HL-60/S4 treated with retinoic acid at 250 ng/mL for 4 days and 3 days (cell line): ENCODE data around the gene SERINC1.

Experiments used
- in situ Hi-C: fragments of 300-500 bp; cut with MboI; formaldehyde crosslinking; loops from 2 replicates; pipeline ENCODE4 v1.7.0; 2022; ENCODE audit warnings: low sequenced_read_pairs

The SERINC1 gene

GRCh38 chr6:122438975-122439374 lies 32.6 kb downstream of the SERINC1 start:
- in situ Hi-C loops, result no loop called here

- in situ Hi-C loops, result no loop called here
Measured at GRCh38 chr6:122432816-122433215, 38.8 kb downstream of the SERINC1 start.

DNA sequence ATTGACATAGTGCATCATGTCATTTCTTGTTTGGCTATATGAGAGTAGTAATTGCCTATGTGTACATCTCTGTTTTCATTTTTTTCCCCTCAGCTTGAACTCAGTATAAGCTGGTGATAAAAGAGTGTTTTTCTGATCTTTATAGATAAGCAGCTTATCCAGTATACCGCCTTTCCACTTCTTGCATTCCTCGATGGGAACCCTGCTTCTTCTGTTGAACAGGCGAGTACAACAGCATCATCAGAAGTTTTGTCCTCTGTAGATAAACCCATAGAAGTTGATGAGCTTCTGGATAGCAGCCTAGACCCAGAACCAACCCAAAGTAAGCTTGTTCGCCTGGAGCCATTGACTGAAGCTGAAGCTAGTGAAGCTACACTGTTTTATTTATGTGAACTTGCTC lies 39.8 kb downstream of the SERINC1 start:
- in situ Hi-C loops, result no loop called here

GRCh38 chr6:122429323-122429722 lies 42.3 kb downstream of the SERINC1 start:
- in situ Hi-C loops, result no loop called here

- in situ Hi-C loops, result no loop called here
Measured at GRCh38 chr6:122428781-122429180, 42.8 kb downstream of the SERINC1 start.

DNA sequence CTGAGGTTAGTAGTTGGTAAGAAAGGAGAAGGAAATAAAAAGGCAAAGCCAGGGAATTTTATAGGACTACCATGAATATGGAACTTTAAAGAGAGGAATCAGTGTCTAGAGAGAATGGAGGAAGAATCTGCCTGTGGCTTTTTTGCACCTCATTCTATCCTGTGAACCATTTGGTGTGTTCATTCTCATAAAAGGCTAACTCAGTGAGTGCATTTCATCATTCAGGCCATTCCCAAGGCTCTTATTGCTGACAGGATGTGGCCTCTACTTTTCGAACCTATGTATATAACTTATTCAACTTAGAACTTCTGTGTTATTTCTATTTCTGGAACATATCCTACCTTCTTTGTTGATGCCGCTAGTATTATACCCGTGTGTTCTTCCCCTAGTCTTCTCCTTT lies 45.0 kb downstream of the SERINC1 start:
- in situ Hi-C loops, result no loop called here

DNA sequence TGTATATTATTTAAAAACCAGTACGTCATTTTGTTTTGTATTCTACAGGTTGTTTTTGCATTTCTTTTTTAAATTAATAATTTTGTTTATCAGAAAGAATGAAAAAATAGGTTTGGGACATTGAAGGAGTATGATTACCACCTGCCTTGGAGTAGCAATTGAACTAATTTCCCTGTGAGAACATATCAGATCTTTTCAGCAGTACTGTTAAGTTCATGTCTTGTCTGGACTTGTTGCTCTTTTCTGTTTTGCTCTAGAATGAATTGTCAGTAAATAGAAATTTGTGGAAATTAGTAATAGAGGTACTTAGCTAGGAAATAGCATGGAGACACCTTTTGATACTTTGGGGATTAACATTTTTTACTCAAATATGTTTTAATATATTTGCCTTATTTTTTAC lies 47.9 kb downstream of the SERINC1 start:
- in situ Hi-C loops, result no loop called here

DNA sequence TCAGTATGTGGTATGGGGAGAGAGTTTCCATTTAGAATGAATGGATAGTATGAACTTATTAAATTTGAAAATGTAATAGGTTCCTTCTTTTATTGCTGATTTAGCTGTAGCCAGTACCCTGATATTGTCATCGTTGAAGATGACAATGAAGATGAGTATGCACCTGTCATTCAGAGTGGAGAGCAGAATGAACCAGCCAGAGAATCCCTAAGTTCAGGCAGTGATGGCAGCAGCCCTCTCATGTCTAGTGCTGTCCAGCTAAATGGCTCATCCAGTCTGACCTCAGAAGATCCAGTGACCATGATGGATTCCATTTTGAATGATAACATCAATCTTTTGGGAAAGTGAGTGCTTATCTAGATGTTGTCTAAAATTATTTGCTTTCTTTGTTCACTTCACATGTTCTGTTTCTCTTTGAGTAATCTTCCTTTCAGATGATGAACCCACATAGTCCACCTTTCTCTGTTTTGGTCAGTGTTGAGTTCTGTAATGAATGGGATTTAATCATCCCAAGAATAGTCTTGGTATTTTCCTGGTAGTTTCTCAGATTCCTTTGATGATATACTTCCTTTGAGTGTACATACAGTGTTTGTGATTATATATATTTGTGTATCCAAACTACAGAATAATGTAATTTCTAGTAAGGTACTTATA lies 48.9 kb downstream of the SERINC1 start:
- in situ Hi-C loops, result no loop called here

DNA sequence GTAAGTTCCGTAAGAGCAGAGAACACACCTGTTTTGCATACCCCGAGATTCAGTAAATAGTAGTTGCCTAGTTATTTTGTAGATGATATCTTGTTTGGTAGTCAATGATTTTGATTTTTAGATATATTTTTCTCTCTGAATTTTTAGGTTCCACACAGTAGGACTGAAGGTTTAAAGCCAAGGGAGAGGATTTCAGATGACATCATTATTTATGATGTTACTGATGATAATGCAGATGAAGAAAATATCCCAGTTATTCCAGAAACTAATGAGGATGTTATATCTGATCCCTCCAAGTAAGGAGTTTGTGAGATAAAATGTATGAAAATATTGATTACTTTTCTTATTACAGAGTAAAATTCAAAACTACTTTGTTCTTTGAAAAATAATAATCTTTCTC lies 49.6 kb downstream of the SERINC1 start:
- in situ Hi-C loops, result no loop called here

DNA sequence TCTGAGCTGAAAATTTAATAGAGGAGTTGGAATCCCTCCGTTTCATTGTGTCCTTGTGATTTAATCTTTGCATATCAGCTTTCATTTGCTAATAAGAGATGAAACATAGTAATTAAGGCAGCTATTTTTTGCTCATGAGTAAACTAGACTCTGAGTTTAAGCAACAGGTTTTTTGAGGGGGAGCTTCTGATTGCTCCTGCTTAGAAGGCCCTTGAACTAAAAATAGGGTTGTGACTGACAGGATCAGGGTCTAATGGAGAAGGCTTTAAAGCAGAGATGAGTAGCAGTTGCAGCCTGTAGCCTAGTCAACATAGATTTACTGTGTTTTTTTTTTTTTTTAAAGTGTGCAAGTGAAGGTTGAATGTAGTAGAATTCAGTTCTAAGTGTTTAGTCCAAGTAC lies 54.8 kb downstream of the SERINC1 start:
- in situ Hi-C loops, result no loop called here

DNA sequence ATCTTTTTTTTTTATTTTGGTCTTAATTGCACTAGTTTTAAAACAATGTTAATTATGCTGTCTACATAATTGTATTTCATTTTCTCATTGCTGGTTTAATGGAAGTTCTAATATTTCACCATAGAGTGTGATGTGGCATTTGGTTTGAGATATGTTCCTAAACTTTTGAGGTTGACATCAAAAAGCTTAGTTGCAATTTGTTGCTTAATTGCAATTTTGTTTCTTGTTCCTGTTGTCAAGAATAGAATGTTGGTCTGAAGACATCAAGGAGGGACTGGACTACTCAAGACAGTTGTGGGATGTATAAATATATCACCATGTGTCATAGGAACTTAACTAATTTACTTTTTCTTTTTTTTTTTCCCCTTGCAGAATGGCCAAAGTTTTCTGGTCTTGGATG lies 59.6 kb downstream of the SERINC1 start:
- in situ Hi-C loops, result no loop called here

- in situ Hi-C loops, result no loop called here
Measured at GRCh38 chr6:122408702-122409458, 62.7 kb downstream of the SERINC1 start.

DNA sequence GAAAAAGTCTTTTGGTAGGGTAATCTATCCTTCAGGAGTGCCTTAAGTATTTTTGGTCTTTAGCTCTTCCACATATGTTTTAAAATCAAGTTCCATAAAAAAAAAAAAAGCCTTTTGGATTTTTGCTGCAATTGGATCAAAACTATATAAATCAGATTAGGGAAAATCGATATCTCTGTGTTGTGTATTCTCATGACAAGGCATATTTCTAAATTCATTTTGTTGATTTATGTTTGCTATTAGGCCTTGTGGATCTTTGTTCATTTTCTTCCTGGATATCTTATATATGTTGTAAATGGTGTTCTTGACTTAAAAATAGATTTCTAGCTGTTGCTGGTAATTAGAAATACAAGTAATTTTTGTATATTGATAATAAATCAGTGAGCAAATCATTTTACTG lies 63.4 kb downstream of the SERINC1 start:
- in situ Hi-C loops, result no loop called here

DNA sequence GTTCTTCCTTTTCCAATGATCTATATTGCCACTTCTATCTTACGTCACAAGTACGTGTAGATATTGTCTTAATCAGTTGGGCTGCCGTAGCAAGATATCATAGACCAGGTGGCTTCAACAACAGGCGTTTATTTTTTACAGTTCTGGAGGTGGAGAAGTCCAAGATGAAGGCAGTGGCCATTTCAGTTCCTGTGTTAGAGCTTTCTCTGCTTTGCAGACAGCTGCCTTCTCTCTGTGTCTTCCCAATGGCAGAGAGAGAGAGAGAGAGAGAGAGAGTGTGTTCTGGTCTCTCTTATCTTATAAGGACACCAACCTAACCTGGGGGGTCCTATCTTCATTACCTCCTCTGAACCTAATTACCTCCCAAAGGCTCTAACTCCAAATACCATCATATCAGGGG lies 63.9 kb downstream of the SERINC1 start:
- in situ Hi-C loops, result no loop called here

DNA sequence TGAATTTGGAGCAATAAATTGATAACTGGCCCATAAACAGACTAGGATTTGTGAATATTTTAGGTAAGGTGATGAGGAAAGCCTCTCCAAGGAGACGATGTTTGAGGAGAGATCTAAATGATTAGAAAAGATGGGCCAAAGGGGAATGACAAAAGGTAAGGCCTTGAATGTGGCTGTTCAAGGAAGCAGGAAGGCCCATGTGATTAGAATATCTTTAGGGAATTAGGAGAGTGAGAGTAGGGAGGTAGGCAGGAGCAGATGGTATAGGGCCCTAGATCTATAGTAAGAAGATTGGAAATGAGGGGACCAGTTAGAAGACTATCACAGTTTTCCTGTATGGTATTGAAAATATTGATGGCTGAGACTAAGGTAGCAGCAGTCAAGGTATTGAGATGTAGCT lies 65.4 kb downstream of the SERINC1 start:
- in situ Hi-C loops, result no loop called here

DNA sequence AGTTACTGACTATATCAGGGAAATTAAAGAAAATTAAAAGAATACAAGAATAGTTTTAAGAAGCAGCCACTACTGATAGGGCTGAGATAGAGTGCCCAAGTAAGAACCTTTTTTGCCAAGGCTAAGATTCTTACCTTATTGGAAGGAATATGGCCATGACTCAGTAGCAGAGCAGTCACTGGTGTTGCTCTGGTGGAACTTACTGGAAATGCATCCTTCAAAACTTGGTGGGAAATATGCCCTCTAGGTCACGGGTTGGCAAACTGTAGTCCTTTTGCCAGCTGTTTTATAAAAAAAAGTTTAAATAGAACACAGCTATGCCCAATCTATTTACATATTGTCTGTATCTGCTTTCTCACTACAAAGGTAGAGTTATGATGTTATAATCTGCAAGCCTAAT lies 66.2 kb downstream of the SERINC1 start:
- in situ Hi-C loops, result no loop called here

DNA sequence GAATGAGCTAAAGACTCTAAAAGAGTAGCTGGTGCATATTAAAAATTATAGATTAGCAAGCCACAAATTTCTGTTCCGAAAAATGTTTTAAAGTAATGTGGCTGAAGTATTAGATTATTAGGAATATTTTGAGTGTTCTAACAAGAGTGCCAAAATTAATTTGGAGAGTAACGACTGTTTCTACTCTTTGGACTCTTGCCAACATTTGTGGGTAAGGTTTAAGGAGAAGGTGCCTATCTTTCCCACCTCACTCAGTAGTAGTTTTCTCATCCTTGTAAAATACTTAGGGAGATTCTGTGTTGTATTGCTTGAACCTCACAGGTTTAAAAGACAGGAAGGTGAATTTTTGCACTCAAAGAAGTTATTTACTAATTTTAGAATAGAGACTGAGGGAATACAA lies 67.2 kb downstream of the SERINC1 start:
- in situ Hi-C loops, result no loop called here

GRCh38 chr6:122401104-122401503 lies 70.5 kb downstream of the SERINC1 start:
- in situ Hi-C loops, result no loop called here

- in situ Hi-C loops, result no loop called here
Measured at GRCh38 chr6:122400462-122401089, 71.0 kb downstream of the SERINC1 start.

DNA sequence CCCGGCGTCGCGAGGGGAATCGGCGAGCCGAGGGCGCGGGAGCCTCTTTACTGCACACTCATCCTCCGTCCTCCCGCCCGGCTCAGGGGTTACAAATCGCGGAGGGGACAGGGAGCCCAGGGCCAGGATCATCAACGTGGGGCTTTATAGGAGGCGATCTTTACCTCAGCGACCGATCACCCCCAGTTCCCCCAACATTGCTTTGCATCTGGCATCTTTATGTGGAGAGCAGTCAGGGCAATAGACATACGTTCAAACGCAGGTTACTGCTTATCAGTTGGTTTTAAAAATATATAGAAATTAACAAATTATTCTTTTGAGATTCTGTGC lies 71.5 kb downstream of the SERINC1 start:
- in situ Hi-C loops, result no loop called here

GRCh38 chr6:122399348-122400120 lies 72.1 kb downstream of the SERINC1 start, which contains the start of gene HSF2:
HSF2 (plus strand) TSS chr6:122399652; CDS start chr6:122399738, 86 bp downstream.
- in situ Hi-C loops, result no loop called here

DNA sequence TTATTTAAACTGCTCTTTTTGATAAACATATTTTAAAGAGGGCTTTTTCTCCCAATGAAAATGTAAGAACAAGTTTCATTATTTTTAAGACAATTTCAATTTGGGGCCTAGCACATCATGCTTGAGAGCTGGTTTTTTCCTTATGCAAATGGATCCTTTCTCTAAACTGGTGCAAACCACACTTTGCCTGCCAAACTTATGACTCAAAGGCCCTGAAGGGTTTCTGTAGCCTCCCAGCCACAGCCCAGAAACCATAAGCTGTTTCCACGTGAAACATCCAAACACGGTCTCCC lies 72.6 kb downstream of the SERINC1 start:
- in situ Hi-C loops, result no loop called here
